Stimulated activated memory B cell treated with anti-CD40 and anti-IgM and Interleukin-4, amounts not matched to agents 10 μg/mL and 1 μg/mL and 100 μg/mL, for 72 hours (primary cell): ENCODE results near the gene GNAI3.

Experiments used
- ATAC-seq: fragments of 150-1000 bp; cut with Tn5 transposase; 2 replicates; pipeline ENCODE4 v1.10.0; 2021
- H3K27ac Mint-ChIP-seq: one replicate; pipeline ENCODE4 v1.8.0; 2022; ENCODE audit warnings: mild to moderate bottlenecking, mixed read lengths
- H3K27me3 Mint-ChIP-seq: one replicate; pipeline ENCODE4 v1.8.0; 2022; ENCODE audit warnings: mixed read lengths
- H3K36me3 Mint-ChIP-seq: one replicate; pipeline ENCODE4 v1.8.0; 2022; ENCODE audit warnings: mixed read lengths
- H3K4me1 Mint-ChIP-seq: one replicate; pipeline ENCODE4 v1.8.0; 2022; ENCODE audit warnings: mixed read lengths
- H3K4me3 Mint-ChIP-seq: one replicate; pipeline ENCODE4 v1.8.0; 2022; ENCODE audit warnings: mild to moderate bottlenecking, moderate library complexity, mixed read lengths
- H3K9me3 Mint-ChIP-seq: one replicate; pipeline ENCODE4 v1.8.0; 2022; ENCODE audit warnings: mixed read lengths

Gene GNAI3

DNA sequence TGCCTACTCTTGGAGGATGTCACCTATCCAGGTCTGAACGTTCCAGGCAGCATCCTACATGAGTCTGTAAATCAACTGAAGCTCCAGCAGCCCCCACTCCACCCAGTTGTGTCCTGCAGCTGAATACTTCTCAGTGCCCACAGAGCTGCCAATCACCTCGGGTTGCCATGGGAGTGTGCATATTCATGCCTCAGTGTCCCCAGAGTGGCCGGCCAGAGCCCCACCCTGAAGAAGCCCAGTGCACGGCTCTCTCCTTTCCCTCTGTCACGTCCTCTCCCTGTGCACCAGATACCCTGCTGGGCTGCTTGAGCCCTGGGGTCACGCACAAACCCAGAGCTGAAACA is 91.4 kb downstream of the GNAI3 start:
- H3K27me3 Mint-ChIP-seq: peaks cover 7% of the 10 kb centered on the region
- H3K27ac Mint-ChIP-seq: no peak overlapping the region
- no peaks in the 10 kb centered on the region for H3K9me3 Mint-ChIP-seq
- peaks cover 37% of the 10 kb centered on the region for H3K4me1 Mint-ChIP-seq
- H3K36me3 Mint-ChIP-seq: no peaks in the 10 kb centered on the region
- ATAC-seq: no peak
- H3K4me3 Mint-ChIP-seq: no peak overlapping the region

DNA sequence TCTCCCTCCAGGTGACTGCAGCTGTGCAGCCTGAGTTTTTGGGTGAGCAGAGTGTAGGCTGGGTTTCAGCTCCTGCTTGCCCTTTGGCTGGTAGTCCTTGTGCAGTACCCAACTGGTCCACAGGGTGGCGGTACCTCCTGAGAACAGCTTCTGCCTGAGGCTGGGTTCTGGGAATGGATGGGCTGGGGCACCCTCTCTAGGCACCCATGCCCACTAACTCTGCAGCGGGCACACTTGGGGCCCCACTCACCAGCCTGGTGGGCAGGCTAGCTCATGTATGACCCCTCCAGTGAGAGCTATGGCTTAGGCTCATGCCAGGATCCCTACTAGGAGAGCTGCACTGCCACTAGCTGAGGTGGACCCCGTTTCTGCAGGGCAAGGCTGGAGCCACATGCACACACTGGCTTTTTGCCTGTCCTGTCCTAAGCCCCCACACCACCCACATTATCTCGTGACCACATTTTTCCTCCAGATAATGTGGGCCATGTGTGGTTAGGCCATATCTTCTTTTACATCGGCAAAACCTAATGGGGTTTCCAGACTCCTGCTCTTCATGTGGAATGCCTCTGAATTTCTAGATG is 92.0 kb downstream of the GNAI3 start:
- H3K36me3 Mint-ChIP-seq: no peaks in the 10 kb centered on the region
- no peak overlapping the region for H3K4me3 Mint-ChIP-seq
- no peaks in the 10 kb centered on the region for H3K9me3 Mint-ChIP-seq
- peak; percentile 76 for ATAC-seq
- peaks cover 31% of the 10 kb centered on the region for H3K4me1 Mint-ChIP-seq
- no peak overlapping the region for H3K27ac Mint-ChIP-seq
- peaks cover 7% of the 10 kb centered on the region for H3K27me3 Mint-ChIP-seq

DNA sequence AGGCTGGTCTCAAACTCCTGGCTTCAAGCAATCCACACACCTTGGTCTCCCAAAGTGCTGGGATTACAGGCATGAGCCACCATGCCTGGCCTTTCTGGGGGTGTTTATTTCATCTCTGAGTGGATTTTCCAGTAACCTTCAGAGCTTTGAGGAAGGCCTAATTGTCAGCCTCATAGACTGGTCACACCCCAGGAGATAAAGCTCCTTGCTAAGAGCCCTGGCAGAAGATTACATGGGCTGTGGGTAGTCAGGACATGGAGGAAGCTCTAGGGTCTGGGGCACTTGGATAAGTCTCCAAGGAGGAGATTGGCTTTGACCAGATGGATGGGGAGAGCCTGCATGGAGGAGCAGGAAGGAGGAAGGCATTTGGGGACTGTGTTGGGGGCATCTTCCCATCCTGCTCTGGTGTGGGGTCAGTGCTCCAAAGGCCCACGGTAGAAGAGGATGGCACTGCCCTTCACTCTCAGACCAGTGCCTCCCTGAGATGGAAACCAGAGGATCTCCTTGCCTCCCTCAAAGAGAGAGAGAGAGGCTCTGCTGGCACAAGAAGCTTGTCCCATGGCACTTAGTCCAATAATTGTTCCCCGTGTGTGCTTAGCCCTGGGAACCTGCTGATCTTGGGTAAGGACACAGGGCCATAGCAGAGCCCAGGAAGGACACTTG is 92.8 kb downstream of the GNAI3 start:
- H3K27me3 Mint-ChIP-seq: peaks cover 7% of the 10 kb centered on the region
- H3K36me3 Mint-ChIP-seq: no peaks in the 10 kb centered on the region

DNA sequence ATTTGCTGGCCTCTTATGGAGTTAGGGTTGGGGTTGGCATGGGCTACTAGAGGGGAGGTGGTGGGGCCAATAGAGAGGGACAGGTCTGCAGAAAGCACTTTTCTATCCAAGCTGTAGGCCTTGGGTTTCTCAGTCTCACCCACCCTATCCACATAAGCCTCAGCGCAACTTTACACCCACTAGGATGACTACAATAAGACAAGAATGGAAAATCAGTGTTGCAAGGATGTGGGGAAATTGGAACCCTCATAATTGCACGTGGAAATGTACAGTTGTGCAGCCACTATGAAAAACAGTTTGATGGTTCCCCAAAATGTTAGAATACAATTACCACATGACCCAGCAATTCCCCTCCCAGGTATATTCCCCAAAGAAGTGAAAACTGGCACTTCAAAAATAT is 93.4 kb downstream of the GNAI3 start:
- no peak overlapping the region for H3K4me3 Mint-ChIP-seq
- no peak overlapping the region for H3K27ac Mint-ChIP-seq
- no peaks in the 10 kb centered on the region for H3K9me3 Mint-ChIP-seq
- peaks cover 7% of the 10 kb centered on the region for H3K27me3 Mint-ChIP-seq
- peaks cover 28% of the 10 kb centered on the region for H3K4me1 Mint-ChIP-seq
- H3K36me3 Mint-ChIP-seq: no peaks in the 10 kb centered on the region
- ATAC-seq: no peak

More for the DNA sequence above, 92.8 kb downstream of the GNAI3 start:
- Mint-ChIP-seq H3K4me1 (peaks cover 28% of the 10 kb centered on the region), H3K4me3 (no peak overlapping the region), H3K27ac (no peak overlapping the region), H3K9me3 (no peaks in the 10 kb centered on the region)
- no peak for ATAC-seq

DNA sequence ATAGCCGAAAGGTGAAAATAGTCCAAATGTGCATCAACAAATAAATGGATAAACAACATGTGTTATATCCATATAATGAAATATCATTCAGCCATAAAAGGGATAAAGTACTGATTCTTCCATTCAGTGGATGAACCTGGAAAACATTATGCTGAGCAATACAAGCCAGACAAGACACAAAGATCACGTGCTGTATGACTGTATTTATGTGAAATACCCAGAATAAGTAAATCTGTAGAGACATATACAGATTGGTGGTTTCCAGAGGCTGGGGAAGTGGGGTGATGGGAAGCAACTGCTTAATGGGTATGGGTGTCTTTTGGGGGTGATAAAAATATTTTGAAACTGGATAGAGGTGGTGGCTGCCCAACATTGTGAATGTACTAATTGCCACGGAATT is 94.2 kb downstream of the GNAI3 start:
- Mint-ChIP-seq H3K36me3 (no peaks in the 10 kb centered on the region), H3K4me1 (peaks cover 28% of the 10 kb centered on the region), H3K27ac (no peak overlapping the region), H3K27me3 (peaks cover 7% of the 10 kb centered on the region), H3K4me3 (no peak overlapping the region), H3K9me3 (no peaks in the 10 kb centered on the region)
- no peak for ATAC-seq

DNA sequence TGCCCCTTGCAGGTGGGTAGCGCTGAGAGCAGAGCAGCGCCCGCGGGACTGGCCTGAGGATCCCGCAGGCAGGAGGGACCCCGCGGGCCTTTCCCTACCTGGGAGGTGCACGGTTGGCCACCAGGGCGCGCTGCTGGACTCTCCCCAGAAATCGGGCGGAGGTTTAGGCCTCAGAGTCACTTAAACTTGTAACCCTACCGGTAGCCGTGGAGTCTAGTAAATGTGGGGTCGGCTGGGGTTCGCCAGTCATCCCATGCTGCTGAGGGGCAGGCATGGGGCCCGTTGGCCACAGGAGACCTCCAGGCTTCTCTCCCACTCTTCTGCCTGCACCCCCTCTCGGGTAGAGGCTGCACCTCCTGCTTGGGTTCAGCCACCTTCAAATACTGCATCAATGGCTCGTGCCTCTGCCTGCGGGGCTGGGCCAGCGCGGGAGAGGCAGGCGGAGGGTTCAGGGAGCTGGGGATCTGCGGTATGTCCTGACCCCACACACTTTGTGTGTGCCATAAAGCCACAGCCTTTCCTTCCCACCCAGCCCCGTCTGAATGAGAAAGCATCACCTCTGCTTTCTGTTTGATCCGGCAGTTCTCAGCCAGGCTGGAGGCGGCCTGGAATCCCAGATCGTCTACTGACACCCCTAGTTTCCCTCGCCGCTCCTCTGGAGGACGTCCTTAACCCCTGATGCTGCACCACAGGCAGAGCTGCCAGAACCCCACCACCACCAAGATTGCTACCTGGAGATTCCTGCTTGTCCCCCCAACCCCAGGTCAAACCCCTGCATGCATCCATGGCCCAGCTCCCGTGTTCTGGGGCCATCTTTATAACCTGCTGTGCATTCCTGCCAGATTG is 95.2 kb downstream of the GNAI3 start:
- peak overlapping the region; percentile 26 for H3K4me3 Mint-ChIP-seq

DNA sequence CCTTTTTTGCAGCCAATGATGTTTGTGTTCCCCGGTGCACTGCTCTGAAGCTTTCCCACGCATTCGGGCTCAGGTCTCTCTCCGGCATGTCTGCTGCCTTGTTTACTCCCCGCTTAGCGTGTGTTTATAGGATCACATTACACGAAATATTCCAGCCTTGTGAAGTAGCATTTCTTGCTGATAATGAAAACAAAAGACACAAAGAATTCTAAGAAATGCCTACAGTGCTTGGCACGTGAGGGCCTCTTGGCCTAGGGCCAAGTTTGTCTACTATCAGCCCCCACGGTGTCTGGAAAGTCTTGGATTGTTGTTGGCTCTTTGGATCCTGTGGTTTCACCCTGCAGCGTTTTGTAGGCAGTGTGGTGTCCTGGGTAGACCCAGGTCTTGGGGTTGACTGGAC is 96.3 kb downstream of the GNAI3 start:
- peaks cover 7% of the 10 kb centered on the region for H3K27me3 Mint-ChIP-seq
- H3K9me3 Mint-ChIP-seq: no peaks in the 10 kb centered on the region
- ATAC-seq: no peak
- H3K27ac Mint-ChIP-seq: no peak overlapping the region
- H3K4me1 Mint-ChIP-seq: peaks cover 28% of the 10 kb centered on the region
- no peak overlapping the region for H3K4me3 Mint-ChIP-seq
- no peaks in the 10 kb centered on the region for H3K36me3 Mint-ChIP-seq

More for the DNA sequence above, 95.2 kb downstream of the GNAI3 start:
- H3K9me3 Mint-ChIP-seq: no peaks in the 10 kb centered on the region
- peak; percentile 95 for ATAC-seq
- H3K27ac Mint-ChIP-seq: peak overlapping the region; percentile 67
- no peaks in the 10 kb centered on the region for H3K36me3 Mint-ChIP-seq
- H3K27me3 Mint-ChIP-seq: peaks cover 7% of the 10 kb centered on the region
- H3K4me1 Mint-ChIP-seq: peaks cover 28% of the 10 kb centered on the region

DNA sequence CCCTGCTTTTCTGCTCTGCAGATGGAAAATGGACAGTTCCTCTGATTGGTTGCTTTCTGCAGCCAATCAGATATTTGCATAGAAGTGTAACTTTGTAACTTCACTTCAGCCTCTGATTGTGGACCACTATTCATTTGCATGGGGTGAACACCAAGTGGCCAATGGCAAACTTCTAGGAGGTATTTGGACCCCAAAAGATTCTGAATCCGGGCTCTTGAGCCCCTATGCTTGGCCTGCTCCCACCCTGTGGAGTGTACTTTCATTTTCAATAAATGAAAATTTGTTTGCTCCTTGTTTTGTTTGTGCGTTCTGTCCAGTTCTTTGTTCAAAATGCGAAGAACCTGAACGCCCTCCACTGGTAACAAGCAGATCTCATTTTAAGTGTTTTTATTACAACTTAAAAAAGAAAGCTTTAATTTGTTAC is 101.1 kb downstream of the GNAI3 start:
- no peak overlapping the region for H3K4me3 Mint-ChIP-seq
- no peaks in the 10 kb centered on the region for H3K4me1 Mint-ChIP-seq
- H3K36me3 Mint-ChIP-seq: no peaks in the 10 kb centered on the region
- H3K9me3 Mint-ChIP-seq: no peaks in the 10 kb centered on the region
- H3K27ac Mint-ChIP-seq: no peak overlapping the region
- peaks cover 13% of the 10 kb centered on the region for H3K27me3 Mint-ChIP-seq
- no peak for ATAC-seq

DNA sequence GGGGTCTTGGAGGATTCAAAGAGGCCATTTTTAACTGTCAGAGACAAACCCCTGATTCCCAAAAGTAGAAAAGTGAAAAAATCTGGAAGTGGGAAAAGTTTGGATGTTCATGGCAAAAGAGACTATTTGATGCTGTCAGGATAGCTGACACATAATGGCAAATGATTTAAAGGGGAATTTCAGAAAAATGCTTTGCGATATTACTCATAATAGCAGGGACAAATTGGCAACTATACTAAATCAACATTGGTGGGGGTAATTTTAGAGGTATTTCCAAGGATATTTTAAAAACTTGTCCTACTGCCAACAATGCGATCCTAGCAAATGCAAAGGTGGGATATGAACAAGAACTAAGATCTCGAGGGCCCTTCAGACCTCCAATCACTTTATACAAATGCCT is 102.2 kb downstream of the GNAI3 start:
- Mint-ChIP-seq H3K36me3 (no peaks in the 10 kb centered on the region), H3K27me3 (peaks cover 13% of the 10 kb centered on the region), H3K27ac (no peak overlapping the region), H3K9me3 (no peaks in the 10 kb centered on the region), H3K4me3 (no peak overlapping the region), H3K4me1 (peaks cover 10% of the 10 kb centered on the region)
- no peak for ATAC-seq

DNA sequence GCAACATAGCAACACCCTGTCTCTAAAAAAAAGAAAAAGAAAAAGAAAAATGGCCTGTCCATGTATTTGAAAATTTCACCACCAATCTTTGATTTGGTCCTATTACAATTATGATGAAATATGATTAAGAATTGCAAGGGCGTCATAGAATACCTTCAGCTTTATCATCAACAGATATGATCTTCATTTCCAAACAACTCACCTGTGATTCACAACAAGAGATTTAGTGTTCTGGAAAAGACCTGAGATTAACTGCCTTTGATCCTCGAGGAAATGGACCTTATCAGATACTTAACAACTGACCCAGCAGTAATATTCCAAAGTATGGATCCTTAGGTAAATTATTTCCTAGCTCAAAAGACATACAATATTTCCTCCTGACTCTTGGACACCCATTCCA is 104.0 kb downstream of the GNAI3 start:
- Mint-ChIP-seq H3K4me3 (no peak overlapping the region), H3K27me3 (peaks cover 13% of the 10 kb centered on the region), H3K36me3 (no peaks in the 10 kb centered on the region), H3K4me1 (peaks cover 23% of the 10 kb centered on the region), H3K9me3 (no peaks in the 10 kb centered on the region), H3K27ac (no peak overlapping the region)
- no peak for ATAC-seq

DNA sequence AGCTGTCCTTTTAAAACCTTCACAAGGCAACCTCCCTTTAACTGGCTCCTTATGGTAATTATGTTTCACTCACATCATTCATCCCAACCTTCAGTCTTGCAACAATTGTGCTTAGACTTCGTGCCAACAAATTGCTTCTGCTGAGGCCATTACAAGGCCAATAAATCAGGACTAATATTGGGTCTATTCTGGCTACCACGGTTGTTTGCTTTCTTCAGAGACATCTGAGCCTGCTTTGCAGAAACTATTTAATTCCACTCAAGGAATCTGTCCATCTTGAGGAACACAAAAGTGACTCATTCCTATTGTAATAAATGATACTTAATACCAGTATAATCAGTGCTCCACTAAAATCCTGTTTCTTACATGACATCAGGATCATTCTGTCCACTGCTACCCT is 104.9 kb downstream of the GNAI3 start:
- Mint-ChIP-seq H3K4me3 (no peak overlapping the region), H3K36me3 (no peaks in the 10 kb centered on the region)
- no peak for ATAC-seq

DNA sequence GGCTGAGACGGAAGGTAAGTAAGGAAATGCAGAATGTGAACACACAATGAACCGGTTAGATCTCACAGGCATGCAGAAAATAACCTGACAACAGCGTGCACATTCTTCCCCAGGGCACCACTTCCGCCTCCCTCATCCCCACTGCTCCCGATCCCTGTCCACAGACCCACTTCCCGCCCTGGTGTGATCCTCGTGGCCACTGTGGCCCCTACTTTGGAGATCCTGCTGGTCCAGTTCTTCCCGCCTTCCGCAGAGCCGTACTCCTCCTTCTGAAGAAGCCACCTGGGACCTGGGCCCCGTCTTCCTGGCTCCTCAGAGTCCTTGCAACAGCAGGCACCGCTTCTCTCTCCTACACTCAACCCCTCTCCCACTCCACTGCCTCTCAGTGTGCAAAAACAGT is 106.1 kb downstream of the GNAI3 start:
- Mint-ChIP-seq H3K27ac (peak overlapping the region; percentile 98), H3K4me3 (no peak overlapping the region), H3K36me3 (no peaks in the 10 kb centered on the region), H3K4me1 (peaks cover 23% of the 10 kb centered on the region), H3K9me3 (no peaks in the 10 kb centered on the region), H3K27me3 (peaks cover 13% of the 10 kb centered on the region)
- no peak for ATAC-seq

More for the DNA sequence above, 104.9 kb downstream of the GNAI3 start:
- H3K27ac Mint-ChIP-seq: no peak overlapping the region
- H3K4me1 Mint-ChIP-seq: peaks cover 23% of the 10 kb centered on the region
- peaks cover 13% of the 10 kb centered on the region for H3K27me3 Mint-ChIP-seq
- no peaks in the 10 kb centered on the region for H3K9me3 Mint-ChIP-seq

DNA sequence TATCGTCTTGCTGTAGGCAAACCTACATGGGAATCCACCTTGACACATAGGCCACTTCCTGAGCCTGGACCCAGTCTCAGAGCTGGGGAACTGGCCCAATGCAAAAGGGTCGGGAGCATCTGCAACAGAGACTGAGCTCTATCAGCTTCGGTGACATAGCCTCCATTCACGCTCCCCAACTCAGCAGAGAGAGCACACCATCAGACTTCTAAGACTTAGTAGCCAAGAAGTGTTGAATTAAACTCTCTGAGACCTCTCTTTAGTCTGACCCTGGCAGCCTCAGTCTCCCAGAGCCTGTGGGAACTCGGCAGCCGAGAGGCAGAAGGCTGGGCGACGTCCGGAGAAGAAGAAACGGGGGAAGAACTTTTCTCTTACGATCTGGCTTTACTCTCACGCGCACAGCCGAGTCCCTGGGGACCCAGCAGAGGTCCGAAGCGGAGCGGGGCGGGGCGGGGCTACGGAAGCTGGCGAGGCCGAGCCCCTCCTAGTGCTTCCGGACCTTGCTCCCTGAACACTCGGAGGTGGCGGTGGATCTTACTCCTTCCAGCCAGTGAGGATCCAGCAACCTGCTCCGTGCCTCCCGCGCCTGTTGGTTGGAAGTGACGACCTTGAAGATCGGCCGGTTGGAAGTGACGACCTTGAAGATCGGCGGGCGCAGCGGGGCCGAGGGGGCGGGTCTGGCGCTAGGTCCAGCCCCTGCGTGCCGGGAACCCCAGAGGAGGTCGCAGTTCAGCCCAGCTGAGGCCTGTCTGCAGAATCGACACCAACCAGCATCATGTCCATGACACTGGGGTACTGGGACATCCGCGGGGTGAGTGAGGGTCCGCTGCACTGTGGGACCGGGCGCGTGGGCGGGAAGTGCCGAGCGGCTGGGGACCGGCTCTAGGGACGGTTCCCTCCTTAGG is 107.5 kb downstream of the GNAI3 start, which contains the start of gene GSTM4:
Gene GSTM4 (plus strand): TSS at position 485 of the 905 bp plus-strand sequence. CDS start 291 bp downstream, at position 776.
- ATAC-seq: peak; percentile 94
- peak within 1 kb of the TSS; percentile 91 for H3K4me3 Mint-ChIP-seq
- peaks cover 7% of the 10 kb centered on the region for H3K36me3 Mint-ChIP-seq
- H3K9me3 Mint-ChIP-seq: no peaks in the 10 kb centered on the region
- peaks cover 23% of the 10 kb centered on the region for H3K4me1 Mint-ChIP-seq
- peaks cover 7% of the 10 kb centered on the region for H3K27me3 Mint-ChIP-seq
- peak within 1 kb of the TSS; percentile 98 for H3K27ac Mint-ChIP-seq

DNA sequence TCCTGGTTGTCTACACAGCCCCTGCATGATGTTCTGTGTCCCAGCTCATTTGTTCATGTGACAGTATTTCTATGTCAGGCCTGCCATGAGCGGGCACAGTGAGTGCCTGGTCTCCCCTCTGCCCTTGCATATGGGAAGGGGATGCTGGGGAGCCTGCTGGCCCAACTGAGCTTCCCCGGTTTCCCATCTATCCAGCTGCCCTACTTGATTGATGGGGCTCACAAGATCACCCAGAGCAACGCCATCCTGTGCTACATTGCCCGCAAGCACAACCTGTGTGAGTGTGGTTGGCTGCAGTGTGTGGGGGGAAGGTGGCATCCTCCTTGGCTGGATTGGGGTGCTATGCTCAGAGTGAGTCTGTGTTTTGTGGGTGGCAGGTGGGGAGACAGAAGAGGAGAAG is 109.0 kb downstream of the GNAI3 start:
- peaks cover 11% of the 10 kb centered on the region for H3K36me3 Mint-ChIP-seq
- no peaks in the 10 kb centered on the region for H3K27me3 Mint-ChIP-seq
- H3K4me3 Mint-ChIP-seq: peak overlapping the region; percentile 41
- no peak overlapping the region for H3K27ac Mint-ChIP-seq
- no peaks in the 10 kb centered on the region for H3K9me3 Mint-ChIP-seq
- peaks cover 23% of the 10 kb centered on the region for H3K4me1 Mint-ChIP-seq
- ATAC-seq: no peak

DNA sequence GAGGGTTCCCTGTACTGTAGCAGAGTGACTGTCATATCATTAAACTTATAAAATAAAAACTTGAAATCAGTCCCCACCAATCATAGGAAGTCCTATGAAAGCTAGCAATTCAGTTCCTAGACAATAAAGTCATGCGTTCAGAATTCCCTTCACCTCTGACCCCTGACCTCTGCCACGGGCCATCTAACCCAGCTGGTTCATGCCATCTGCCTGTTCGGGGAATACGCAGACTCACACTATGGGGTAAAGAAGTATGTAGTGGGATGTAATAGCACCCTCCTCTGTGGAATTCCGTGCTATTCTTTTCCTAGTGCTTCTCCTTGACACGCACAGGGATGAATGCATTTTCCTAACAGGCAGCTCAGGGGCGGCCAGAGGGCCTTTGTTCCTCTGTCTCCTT is 109.6 kb downstream of the GNAI3 start:
- H3K4me1 Mint-ChIP-seq: peaks cover 23% of the 10 kb centered on the region
- no peak overlapping the region for H3K4me3 Mint-ChIP-seq

More for the DNA sequence above, 109.6 kb downstream of the GNAI3 start:
- Mint-ChIP-seq H3K36me3 (peaks cover 11% of the 10 kb centered on the region), H3K9me3 (no peaks in the 10 kb centered on the region), H3K27me3 (no peaks in the 10 kb centered on the region), H3K27ac (no peak overlapping the region)
- ATAC-seq: no peak
